Fibroblast of villous mesenchyme (primary cell): ENCODE data around the gene SPG7. TPM values are rescaled to one million over a fixed set of nuclear protein-coding genes. Genes with fewer than 3 reads are reported as not detected.
"Not testable (repeated sequence)": the region's sequence is repeated elsewhere in the genome, so short reads cannot be mapped to it uniquely, and the experiment has no call there.

Experiments used
- DNase-seq: peaks from one replicate; pipeline ENCODE4 v3.0.0-alpha.2; 2010; ENCODE audit warnings: low read depth
- H3K4me3 ChIP-seq: 2 replicates; pipeline ENCODE4 v1.5.1; 2011; ENCODE audit warnings: low read depth, mild to moderate bottlenecking, low read length
- total RNA-seq: library from RNA; depleted of rRNA; stranded (reverse); fragments of >200 nt; gene quantifications from 2 replicates; pipeline ENCODE4 v1.2.3, GENCODE V29; 2012
- TF ChIP-seq, protein P1 (sequence below): IDR thresholded peaks from 2 replicates; pipeline ENCODE4 v1.5.1; 2012; ENCODE audit warnings: low read depth, mild to moderate bottlenecking, low read length; ENCODE audit not compliant: insufficient read depth

SPG7 gene
- total RNA-seq, 1 donor, result 108 TPM

DNA sequence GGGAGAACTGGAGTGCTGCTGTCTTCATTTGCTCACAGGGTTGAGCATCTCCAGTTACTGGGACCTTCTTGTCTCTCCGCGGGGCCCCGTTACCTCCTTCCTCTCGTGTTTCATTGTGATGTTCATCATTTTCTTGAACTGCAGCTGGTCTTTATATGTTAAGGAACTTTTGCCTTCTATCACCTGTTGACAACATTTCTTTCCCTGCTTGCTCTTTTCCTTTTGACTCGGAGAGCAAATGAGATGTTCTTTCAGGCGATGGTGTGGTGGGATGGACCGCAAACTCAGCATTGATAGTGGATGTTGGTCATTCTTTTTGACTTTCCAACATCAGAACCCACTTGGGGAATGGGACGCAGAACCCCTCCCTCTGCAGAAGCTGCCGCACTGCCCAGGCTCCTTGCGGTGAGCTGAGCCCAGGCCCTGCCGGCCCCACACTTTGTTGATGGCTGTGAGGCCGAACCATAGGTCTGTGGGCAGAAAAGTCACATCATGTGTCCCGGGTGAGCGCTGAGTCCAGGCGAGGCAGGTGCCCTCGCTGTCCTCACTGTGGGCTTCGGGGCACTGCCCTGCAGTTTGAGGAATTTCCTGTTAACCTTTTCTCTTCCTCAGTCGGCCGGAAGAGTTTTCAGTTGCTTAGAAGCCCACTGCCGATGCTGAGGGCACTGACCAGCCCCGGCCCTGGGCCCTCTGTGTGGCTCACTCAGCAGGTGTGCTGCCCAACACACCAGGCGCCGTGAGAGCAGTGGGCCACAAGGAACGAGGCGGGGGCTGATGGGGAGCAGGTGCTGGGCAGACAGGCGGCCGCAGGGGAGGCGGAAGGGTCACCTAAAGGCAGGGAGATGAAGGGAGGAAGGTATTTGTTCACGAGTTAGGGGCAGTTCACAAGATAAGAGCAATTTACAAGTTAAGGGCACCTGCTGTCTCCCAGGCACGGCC is 59.7 kb downstream of the SPG7 start:
- no peak for DNase-seq
- TF ChIP-seq, protein P1, sequence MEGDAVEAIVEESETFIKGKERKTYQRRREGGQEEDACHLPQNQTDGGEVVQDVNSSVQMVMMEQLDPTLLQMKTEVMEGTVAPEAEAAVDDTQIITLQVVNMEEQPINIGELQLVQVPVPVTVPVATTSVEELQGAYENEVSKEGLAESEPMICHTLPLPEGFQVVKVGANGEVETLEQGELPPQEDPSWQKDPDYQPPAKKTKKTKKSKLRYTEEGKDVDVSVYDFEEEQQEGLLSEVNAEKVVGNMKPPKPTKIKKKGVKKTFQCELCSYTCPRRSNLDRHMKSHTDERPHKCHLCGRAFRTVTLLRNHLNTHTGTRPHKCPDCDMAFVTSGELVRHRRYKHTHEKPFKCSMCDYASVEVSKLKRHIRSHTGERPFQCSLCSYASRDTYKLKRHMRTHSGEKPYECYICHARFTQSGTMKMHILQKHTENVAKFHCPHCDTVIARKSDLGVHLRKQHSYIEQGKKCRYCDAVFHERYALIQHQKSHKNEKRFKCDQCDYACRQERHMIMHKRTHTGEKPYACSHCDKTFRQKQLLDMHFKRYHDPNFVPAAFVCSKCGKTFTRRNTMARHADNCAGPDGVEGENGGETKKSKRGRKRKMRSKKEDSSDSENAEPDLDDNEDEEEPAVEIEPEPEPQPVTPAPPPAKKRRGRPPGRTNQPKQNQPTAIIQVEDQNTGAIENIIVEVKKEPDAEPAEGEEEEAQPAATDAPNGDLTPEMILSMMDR, result no peak
- no peak overlapping the region for H3K4me3 ChIP-seq

DNA sequence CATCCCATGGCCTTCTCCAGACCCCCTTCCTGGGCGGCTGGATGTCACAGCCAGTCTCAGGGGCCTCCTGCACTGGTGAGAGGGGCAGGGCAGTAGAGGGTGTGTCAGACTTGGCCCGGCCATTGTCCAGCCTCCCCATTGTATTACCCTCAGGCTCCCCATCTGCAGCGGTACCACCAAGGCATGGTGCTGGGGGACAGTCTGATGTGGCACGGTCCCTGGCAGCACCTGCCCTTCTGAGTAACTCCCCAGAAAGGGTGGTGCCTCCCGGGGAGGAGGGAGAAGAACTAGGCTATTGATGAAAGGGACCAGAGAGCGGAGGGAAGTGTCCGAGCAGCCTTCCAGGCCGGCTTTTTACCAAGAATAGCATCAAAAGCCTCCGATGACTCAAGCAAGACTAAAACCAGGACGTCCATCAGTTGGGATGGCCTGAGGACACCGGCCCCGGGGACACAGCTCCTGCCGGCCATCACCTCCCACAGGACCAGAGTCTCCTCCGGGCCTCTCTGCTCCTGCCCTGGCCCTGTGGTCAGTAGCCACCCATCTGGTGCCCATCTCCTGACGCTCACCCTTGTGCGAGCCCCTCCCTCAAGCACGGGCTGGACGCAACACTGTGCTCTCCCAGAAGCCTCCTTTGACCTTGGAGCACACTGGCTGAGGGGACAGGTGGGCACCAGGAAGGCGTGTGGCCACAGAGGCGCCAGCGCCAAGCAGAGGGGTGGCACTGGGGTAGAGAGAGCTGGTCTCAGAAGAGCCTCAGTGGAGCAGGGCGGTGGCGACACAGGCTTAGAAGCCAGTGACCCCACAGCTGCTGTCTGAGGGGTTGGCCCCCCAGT is 61.5 kb downstream of the SPG7 start:
- H3K4me3 ChIP-seq, result no peak overlapping the region
- DNase-seq, result no peak
- TF ChIP-seq, protein P1, result no peak

DNA sequence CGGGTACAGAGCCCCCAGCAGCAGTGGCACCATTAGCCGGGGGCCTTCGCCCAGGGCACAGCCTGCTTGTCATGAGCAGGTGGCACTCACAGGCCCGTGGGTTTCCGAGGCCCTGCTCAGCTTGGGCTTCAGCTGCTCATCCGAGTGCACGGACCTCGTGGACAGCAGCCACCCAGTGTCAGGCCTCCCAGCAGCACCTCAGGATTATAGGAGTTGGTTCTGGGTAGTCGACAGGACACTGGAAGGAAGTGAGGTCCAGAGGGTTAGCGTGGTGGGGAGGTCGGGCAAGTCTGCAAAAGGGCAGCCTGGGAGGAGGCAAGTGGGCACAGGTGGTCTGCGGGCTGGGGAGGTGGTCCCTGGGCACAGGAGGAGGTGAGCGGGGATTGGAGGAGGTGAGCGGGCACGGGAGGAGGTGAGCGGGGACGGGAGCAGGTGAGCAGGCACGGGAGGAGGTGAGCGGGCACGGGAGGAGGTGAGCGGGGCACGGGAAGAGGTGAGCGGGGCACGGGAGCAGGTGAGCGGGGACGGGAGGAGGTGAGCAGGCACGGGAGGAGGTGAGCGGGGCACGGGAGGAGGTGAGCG is 62.2 kb downstream of the SPG7 start:
- no peak overlapping the region for H3K4me3 ChIP-seq
- TF ChIP-seq, protein P1, result no peak
- DNase-seq, result no peak

DNA sequence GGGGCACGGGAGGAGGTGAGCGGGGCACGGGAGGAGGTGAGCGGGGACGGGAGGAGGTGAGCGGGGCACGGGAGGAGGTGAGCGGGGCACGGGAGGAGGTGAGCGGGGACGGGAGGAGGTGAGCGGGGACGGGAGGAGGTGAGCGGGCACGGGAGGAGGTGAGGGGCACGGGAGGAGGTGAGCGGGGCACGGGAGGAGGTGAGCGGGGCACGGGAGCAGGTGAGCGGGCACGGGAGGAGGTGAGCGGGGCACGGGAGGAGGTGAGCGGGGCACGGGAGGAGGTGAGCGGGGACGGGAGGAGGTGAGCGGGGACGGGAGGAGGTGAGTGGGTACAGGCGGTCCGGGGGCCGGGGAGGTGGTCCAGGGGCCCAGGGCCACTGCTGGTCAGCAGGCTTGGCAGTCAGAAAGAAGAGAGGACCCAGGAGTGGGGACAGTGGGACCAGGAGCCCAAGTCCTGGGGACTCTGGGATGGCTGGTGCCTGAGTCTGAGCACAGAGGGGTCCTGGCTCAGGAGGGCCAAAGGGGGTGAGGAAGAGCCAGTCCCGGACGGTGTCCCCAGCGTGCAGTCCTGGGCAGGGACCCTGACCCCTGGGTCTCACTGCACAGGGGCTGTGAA is 62.9 kb downstream of the SPG7 start:
- DNase-seq, H3K4me3 ChIP-seq: not testable (repeated sequence)

DNA sequence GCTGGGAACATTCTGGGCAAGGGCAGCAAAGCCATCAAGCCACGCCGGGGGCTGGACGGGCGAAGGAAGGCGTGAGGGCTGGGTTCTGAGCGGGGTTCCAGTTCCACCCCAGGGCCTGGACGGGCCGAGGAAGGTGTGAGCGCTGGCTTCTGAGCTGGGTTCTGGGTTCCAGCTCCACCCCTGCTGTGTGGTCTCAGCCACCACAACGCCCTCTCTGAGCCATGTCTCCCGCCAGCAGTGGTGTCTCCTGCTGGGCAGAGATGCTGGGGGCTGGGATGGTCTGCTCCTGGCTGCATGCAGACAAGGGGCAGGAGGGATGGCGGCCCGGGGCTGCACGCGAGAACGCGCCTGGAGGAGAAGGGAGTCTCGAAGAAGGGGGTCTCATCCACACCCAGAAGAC is 63.4 kb downstream of the SPG7 start:
- no peak for DNase-seq
- TF ChIP-seq, protein P1, result no peak
- H3K4me3 ChIP-seq, result no peak overlapping the region

DNA sequence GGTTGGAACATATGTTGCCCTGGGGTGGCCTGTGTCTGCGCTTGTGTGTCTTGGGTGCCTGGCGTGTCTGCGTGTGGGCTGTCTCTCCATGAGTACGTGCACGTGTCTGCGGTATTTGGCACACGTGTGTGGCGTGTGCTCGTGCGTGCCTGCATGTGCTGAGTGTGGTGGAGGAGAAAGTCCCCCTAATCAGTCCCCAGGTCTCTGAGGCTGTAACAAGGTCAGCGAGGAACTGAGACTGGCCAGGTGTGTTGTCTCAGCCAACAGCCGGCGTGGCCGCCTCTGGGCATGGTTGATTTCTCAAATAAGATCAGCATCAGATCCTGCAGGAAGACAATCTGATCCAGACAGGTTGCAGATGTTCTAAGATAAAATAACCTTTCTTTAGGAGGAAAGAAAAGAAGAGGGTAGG is 63.9 kb downstream of the SPG7 start:
- H3K4me3 ChIP-seq, result no peak overlapping the region
- DNase-seq, result no peak
- TF ChIP-seq, protein P1, result no peak
